Ectodermal cell (in vitro differentiated cells): ENCODE data around the gene DIS3L2.

Experiments
- H3K27ac ChIP-seq: 2 replicates; pipeline ENCODE4 v1.7.0; 2013; ENCODE audit warnings: mild to moderate bottlenecking, low read depth, low read length; ENCODE audit not compliant: insufficient read depth, poor library complexity, severe bottlenecking
- H3K27me3 ChIP-seq: 2 replicates; pipeline ENCODE4 v1.7.0; 2013; ENCODE audit warnings: mild to moderate bottlenecking, low read length; ENCODE audit not compliant: insufficient read depth, control insufficient read depth, poor library complexity, severe bottlenecking
- H3K36me3 ChIP-seq: one replicate; pipeline ENCODE4 v1.7.0; 2013; ENCODE audit warnings: low read length; ENCODE audit not compliant: control insufficient read depth, insufficient read depth
- H3K4me1 ChIP-seq: one replicate; pipeline ENCODE4 v1.7.0; 2013; ENCODE audit warnings: low read length; ENCODE audit not compliant: control insufficient read depth, insufficient read depth
- H3K4me3 ChIP-seq: 2 replicates; pipeline ENCODE4 v1.7.0; 2013; ENCODE audit warnings: low read depth, low read length, control low read depth; ENCODE audit not compliant: insufficient read depth
- H3K9me3 ChIP-seq: 2 replicates; pipeline ENCODE4 v1.7.0; 2013; ENCODE audit warnings: mild to moderate bottlenecking, low read length, moderate library complexity; ENCODE audit not compliant: control insufficient read depth
- WGBS, 2 experiments: methylation state at CpG; one replicate each; pipeline ENCODE4 v1.1.7; 2013; ENCODE audit warnings: missing lambda C conversion rate in 2 of 2; 5-methylcytosine and 5-hydroxymethylcytosine counted together

DIS3L2 gene

GRCh38 chr2:232009639-232010274 is 48.2 kb downstream of the DIS3L2 start:
- Histone ChIP-seq H3K36me3 (no peaks in the 10 kb centered on the region), H3K9me3 (no peaks in the 10 kb centered on the region), H3K27ac (no peak overlapping the region), H3K4me3 (no peak overlapping the region), H3K4me1 (no peaks in the 10 kb centered on the region), H3K27me3 (no peaks in the 10 kb centered on the region)
- 88 to 94% methylated on average over 3 to 4 of the region's 4 CpGs for WGBS, 2 experiments

DNA sequence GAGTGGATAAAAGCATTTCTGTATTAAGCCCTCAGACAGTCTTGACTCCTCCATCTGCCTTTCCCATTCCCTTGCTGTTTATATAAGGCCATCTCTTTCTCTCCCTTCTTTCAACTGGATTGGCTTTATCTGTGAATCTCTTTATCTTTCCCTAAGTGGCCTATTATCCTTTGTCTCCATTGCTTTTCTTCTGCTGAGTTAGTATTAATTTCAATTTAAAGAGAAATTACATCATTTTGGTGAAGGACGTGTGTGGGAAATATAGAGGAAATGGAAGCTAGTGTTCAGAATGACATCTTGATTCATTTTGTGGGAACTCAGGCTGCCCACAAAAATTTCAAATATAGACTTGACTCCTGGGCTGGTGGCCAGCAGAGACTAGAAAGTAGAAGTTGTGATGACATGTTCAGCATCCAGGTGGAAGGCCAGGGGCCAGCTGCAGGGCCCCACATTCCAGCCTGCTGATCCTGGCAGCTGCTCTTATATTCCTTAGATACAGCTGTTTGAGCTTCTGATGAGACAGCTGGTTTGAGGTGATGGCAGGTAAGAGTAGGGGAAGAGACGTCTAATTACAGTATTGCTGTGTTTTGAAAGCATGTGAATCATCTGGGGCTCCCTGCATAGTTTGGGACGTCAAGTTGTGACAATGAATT is 52.3 kb downstream of the DIS3L2 start:
- no peak overlapping the region for H3K4me3 ChIP-seq
- no peaks in the 10 kb centered on the region for H3K4me1 ChIP-seq
- H3K36me3 ChIP-seq: no peaks in the 10 kb centered on the region
- no peak overlapping the region for H3K27ac ChIP-seq
- no peaks in the 10 kb centered on the region for H3K27me3 ChIP-seq
- H3K9me3 ChIP-seq: no peaks in the 10 kb centered on the region
- WGBS, 2 experiments: 89 to 94% methylated on average over 3 of the region's 3 CpGs

- WGBS, 2 experiments: 94 to 95% methylated on average over 4 of the region's 4 CpGs
- no peaks in the 10 kb centered on the region for H3K36me3 ChIP-seq
Observed at GRCh38 chr2:232014681-232015080, 53.2 kb downstream of the DIS3L2 start.

GRCh38 chr2:232018181-232018580 is 56.7 kb downstream of the DIS3L2 start:
- 93 to 95% methylated on average over 4 of the region's 4 CpGs for WGBS, 2 experiments
- no peaks in the 10 kb centered on the region for H3K27me3 ChIP-seq
- no peaks in the 10 kb centered on the region for H3K36me3 ChIP-seq
- H3K27ac ChIP-seq: no peak overlapping the region
- H3K4me1 ChIP-seq: no peaks in the 10 kb centered on the region
- H3K4me3 ChIP-seq: no peak overlapping the region
- H3K9me3 ChIP-seq: no peaks in the 10 kb centered on the region

More at GRCh38 chr2:232014681-232015080, 53.2 kb downstream of the DIS3L2 start:
- H3K27ac ChIP-seq: no peak overlapping the region
- no peaks in the 10 kb centered on the region for H3K4me1 ChIP-seq
- no peaks in the 10 kb centered on the region for H3K27me3 ChIP-seq
- no peak overlapping the region for H3K4me3 ChIP-seq
- no peaks in the 10 kb centered on the region for H3K9me3 ChIP-seq

GRCh38 chr2:232022718-232023117 is 61.2 kb downstream of the DIS3L2 start:
- Histone ChIP-seq H3K9me3 (no peaks in the 10 kb centered on the region), H3K4me1 (no peaks in the 10 kb centered on the region), H3K27me3 (no peaks in the 10 kb centered on the region), H3K27ac (no peak overlapping the region), H3K4me3 (no peak overlapping the region), H3K36me3 (peaks cover 6% of the 10 kb centered on the region)
- WGBS, 2 experiments: 93 to 94% methylated on average over 3 of the region's 3 CpGs

- peaks cover 6% of the 10 kb centered on the region for H3K36me3 ChIP-seq
- no peaks in the 10 kb centered on the region for H3K27me3 ChIP-seq
- no peaks in the 10 kb centered on the region for H3K9me3 ChIP-seq
- H3K4me1 ChIP-seq: no peaks in the 10 kb centered on the region
- H3K4me3 ChIP-seq: no peak overlapping the region
- no peak overlapping the region for H3K27ac ChIP-seq
Observed at GRCh38 chr2:232023426-232023825, 61.9 kb downstream of the DIS3L2 start.

DNA sequence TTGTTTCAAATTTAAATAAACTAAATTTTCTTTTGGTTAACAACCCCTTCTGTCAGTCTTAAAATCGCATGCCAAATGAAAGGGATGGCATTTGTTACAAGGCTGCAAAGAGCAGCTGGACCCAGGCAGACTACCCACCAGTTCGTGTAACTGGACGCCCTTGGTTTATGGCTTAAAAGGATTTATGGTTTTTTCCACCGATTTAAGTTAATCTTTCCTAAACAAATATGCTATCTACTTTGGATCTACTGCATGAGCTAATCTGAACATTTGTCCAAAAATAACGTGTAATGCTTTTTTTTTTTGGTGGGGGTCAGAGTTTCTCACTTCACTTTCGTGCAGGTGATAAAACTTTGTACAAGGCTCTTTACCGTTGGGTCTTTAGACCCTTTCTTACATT is 62.9 kb downstream of the DIS3L2 start:
- H3K27me3 ChIP-seq: no peaks in the 10 kb centered on the region
- H3K36me3 ChIP-seq: peaks cover 6% of the 10 kb centered on the region
- no peak overlapping the region for H3K4me3 ChIP-seq
- no peak overlapping the region for H3K27ac ChIP-seq
- H3K4me1 ChIP-seq: no peaks in the 10 kb centered on the region
- WGBS, 2 experiments: 90 to 95% methylated on average over 7 of the region's 7 CpGs
- H3K9me3 ChIP-seq: no peaks in the 10 kb centered on the region

- H3K4me3 ChIP-seq: no peak overlapping the region
Observed at GRCh38 chr2:232026910-232027309, 65.4 kb downstream of the DIS3L2 start.

GRCh38 chr2:232027530-232027929 is 66.0 kb downstream of the DIS3L2 start:
- Histone ChIP-seq H3K4me1 (no peaks in the 10 kb centered on the region), H3K27me3 (no peaks in the 10 kb centered on the region), H3K9me3 (no peaks in the 10 kb centered on the region), H3K36me3 (peaks cover 6% of the 10 kb centered on the region), H3K27ac (no peak overlapping the region), H3K4me3 (no peak overlapping the region)

More at GRCh38 chr2:232026910-232027309, 65.4 kb downstream of the DIS3L2 start:
- no peaks in the 10 kb centered on the region for H3K27me3 ChIP-seq
- H3K4me1 ChIP-seq: no peaks in the 10 kb centered on the region
- no peaks in the 10 kb centered on the region for H3K9me3 ChIP-seq
- WGBS, 2 experiments: 100% methylated on average over 1 to 2 of the region's 2 CpGs
- H3K27ac ChIP-seq: no peak overlapping the region
- H3K36me3 ChIP-seq: peaks cover 6% of the 10 kb centered on the region

DNA sequence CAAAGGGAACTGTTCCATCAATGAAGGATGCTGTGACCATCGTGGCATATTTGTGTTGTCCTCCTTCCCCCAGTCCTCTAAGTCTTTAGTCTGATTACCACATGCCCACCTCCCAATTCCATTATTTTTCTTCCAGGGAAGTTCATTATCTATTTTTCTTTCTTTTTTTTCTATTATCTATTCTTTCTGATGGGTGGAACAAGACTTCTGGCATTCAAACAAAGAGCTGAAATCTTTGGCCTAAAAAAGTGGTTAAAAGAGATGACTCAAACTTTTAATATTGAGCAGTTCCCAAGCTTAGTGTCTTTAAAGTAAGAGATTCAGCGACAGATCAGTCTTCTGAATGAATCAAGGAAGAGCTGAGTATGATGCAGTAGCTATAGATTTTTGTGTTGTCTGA is 66.6 kb downstream of the DIS3L2 start:
- no peaks in the 10 kb centered on the region for H3K27me3 ChIP-seq
- no peak overlapping the region for H3K27ac ChIP-seq
- no peaks in the 10 kb centered on the region for H3K4me1 ChIP-seq
- no peaks in the 10 kb centered on the region for H3K9me3 ChIP-seq
- peaks cover 6% of the 10 kb centered on the region for H3K36me3 ChIP-seq
- WGBS, 2 experiments: 89 to 94% methylated on average over 2 of the region's 2 CpGs
- no peak overlapping the region for H3K4me3 ChIP-seq
